Pancreas (tissue), 10 donors: ENCODE measurements around the gene PRKCA. TPM values are rescaled to one million over a fixed set of nuclear protein-coding genes. Genes with fewer than 3 reads are reported as not detected.

Experiments
- ATAC-seq, 4 donors: fragments of 200-7000 bp; cut with Tn5 transposase; one replicate each; pipeline versions ENCODE4 v1.8.0 to v1.9.1; 2020; ENCODE audit warnings: mild to moderate bottlenecking in 4 of 4, moderate library complexity in 4 of 4
- DNase-seq, 6 donors: peaks; one replicate each; pipeline ENCODE4 v3.0.0-alpha.2; 2020
- FAIRE-seq: peaks from 2 replicates; lab custom pipeline; 2012; peaks lifted over from hg19 to GRCh38; lab: Jason Lieb, UNC
- H3K27ac ChIP-seq, 4 donors: fragments of 200-600 bp; sonication (generic); 1 replicate in 3 of 4; 2 replicates in 1 of 4; pipeline versions ENCODE4 v1.5.0 to v1.8.0; 2020
- H3K27me3 ChIP-seq, 4 donors: fragments of 200-600 bp; one replicate each; pipeline ENCODE4 v1.8.0; 2021
- H3K36me3 ChIP-seq, 3 donors: fragments of 200-600 bp; sonication (generic) in 1 of 3; one replicate each; pipeline versions ENCODE4 v1.5.0 to v1.8.0; 2020 to 2021
- H3K4me1 ChIP-seq, 3 donors: fragments of 200-600 bp; one replicate each; pipeline ENCODE4 v1.8.0; 2021
- H3K4me3 ChIP-seq, 4 donors: fragments of 200-600 bp; sonication (generic) in 2 of 4; one replicate each; pipeline versions ENCODE4 v1.5.0 to v1.8.0; 2020 to 2021
- H3K9me3 ChIP-seq, 4 donors: fragments of 200-600 bp; one replicate each; pipeline ENCODE4 v1.8.0; 2021
- CTCF ChIP-seq, 4 donors: fragments of 200-600 bp; sonication (generic) in 3 of 4; IDR thresholded peaks; one replicate each; pipeline versions ENCODE4 v1.5.0 to v1.8.0; 2021; ENCODE audit warnings: antibody characterized with exemption in 4 of 4
- WGBS, 2 donors: extraction: QIAGEN DNeasy Blood & Tissue Kit; methylation state at CpG; one replicate each; pipeline ENCODE4 v1.1.7; 2013; 5-methylcytosine and 5-hydroxymethylcytosine counted together
- intact Hi-C, 3 donors: fragments of 100-400 bp; cut with DNase I; formaldehyde crosslinking; loops; one replicate each; pipeline versions ENCODE4 v1.11.1 to v1.14.2; 2022
- polyA plus RNA-seq, 2 donors: library from polyadenylated mRNA; stranded (reverse); fragments of 200-250 nt; gene quantifications; one replicate each; pipeline ENCODE4 v1.2.3, GENCODE V29; 2013
- total RNA-seq, 6 donors: library from RNA; stranded (reverse); fragmentation: NEBNext Ultra II Directional in 4 of 6; extraction: Animal tissue kit (Norgen Biotek cat#: 25700) in 4 of 6; gene quantifications; one replicate each; pipeline versions ENCODE4 v1.2.1 to v1.2.4, GENCODE V29; 2021 to 2023
- donor health status: healthy with polysubstance abuse.
- donor health status: DM: no; HTN: no; CAD: no; lungs with moderate emphysema.
- donor health status: DM: no; HTN: no; CAD: no.
- donor health status: control.
- donor health status: control.
- donor health status: Bipolar disorder and iron deficiency.
- donor health status: DM: yes; HTN: yes; CAD: no.
- donor health status: DM: no; HTN: no; CAD: no.
- donor health status: DM: no; HTN: no; CAD: no.
- donor health status: DM: yes; HTN: yes; CAD: no.

Gene PRKCA
- total and polyA plus RNA-seq, 8 donors: 3.5 to 22.3 (median 10.2) TPM

GRCh38 chr17:66310528-66311148 is 8.2 kb downstream of the PRKCA start:
- DNase-seq (no peak), FAIRE-seq (no peak), ATAC-seq (no peak)
- no peak overlapping the region for H3K4me3 ChIP-seq
- no peak overlapping the region for H3K27ac ChIP-seq
- no peaks in the 10 kb centered on the region for H3K36me3 ChIP-seq
- WGBS, 2 donors: 94% methylated on average over 7 of the region's 7 CpGs
- intact Hi-C loops: no loop called here
- no peaks in the 10 kb centered on the region for H3K9me3 ChIP-seq
- no peaks in the 10 kb centered on the region for H3K4me1 ChIP-seq
- no peak for TF ChIP-seq CTCF (IDR thresholded peaks at IDR 0.05)
- H3K27me3 ChIP-seq: no peaks in the 10 kb centered on the region

GRCh38 chr17:66312912-66313311 is 10.5 kb downstream of the PRKCA start:
- ATAC-seq (no peak), FAIRE-seq (no peak), DNase-seq (no peak)
- no peaks in the 10 kb centered on the region for H3K4me1 ChIP-seq
- no peaks in the 10 kb centered on the region for H3K27me3 ChIP-seq
- H3K36me3 ChIP-seq: no peaks in the 10 kb centered on the region
- no peak overlapping the region for H3K4me3 ChIP-seq
- intact Hi-C loops: no loop called here
- H3K27ac ChIP-seq: no peak overlapping the region
- H3K9me3 ChIP-seq: no peaks in the 10 kb centered on the region
- WGBS, 2 donors: 83 to 86% methylated on average over 8 of the region's 8 CpGs
- no peak for TF ChIP-seq CTCF (IDR thresholded peaks at IDR 0.05)

GRCh38 chr17:66313325-66313724 is 10.9 kb downstream of the PRKCA start:
- FAIRE-seq (no peak), ATAC-seq (no peak)

GRCh38 chr17:66313995-66314659 is 11.7 kb downstream of the PRKCA start:
- 87 to 88% methylated on average over 8 of the region's 8 CpGs for WGBS, 2 donors
- no peak for TF ChIP-seq CTCF (IDR thresholded peaks at IDR 0.05)
- intact Hi-C loops: no loop called here

More at GRCh38 chr17:66313325-66313724, 10.9 kb downstream of the PRKCA start:
- intact Hi-C loops: no loop called here
- Histone ChIP-seq H3K4me3 (no peak overlapping the region), H3K4me1 (no peaks in the 10 kb centered on the region), H3K27me3 (no peaks in the 10 kb centered on the region), H3K36me3 (no peaks in the 10 kb centered on the region), H3K27ac (no peak overlapping the region), H3K9me3 (no peaks in the 10 kb centered on the region)
- no peak for TF ChIP-seq CTCF (IDR thresholded peaks at IDR 0.05)
- no peak for DNase-seq

GRCh38 chr17:66317629-66318028 is 15.2 kb downstream of the PRKCA start:
- no peak for DNase-seq
- Histone ChIP-seq H3K9me3 (no peaks in the 10 kb centered on the region), H3K4me3 (no peak overlapping the region), H3K4me1 (no peaks in the 10 kb centered on the region), H3K36me3 (no peaks in the 10 kb centered on the region), H3K27me3 (no peaks in the 10 kb centered on the region), H3K27ac (no peak overlapping the region)
- TF ChIP-seq CTCF (IDR thresholded peaks at IDR 0.05): no peak
- no peak for FAIRE-seq
- no peak for ATAC-seq
- intact Hi-C loops: no loop called here

More at GRCh38 chr17:66313995-66314659, 11.7 kb downstream of the PRKCA start:
- Histone ChIP-seq H3K4me1 (no peaks in the 10 kb centered on the region), H3K4me3 (no peak overlapping the region), H3K27me3 (no peaks in the 10 kb centered on the region), H3K36me3 (no peaks in the 10 kb centered on the region), H3K27ac (no peak overlapping the region), H3K9me3 (no peaks in the 10 kb centered on the region)
- no peak for FAIRE-seq
- no peak for ATAC-seq
- no peak for DNase-seq
